A549 (cell line): ENCODE measurements around the gene MRPL23.

Experiments used
- CTCF ChIP-seq: fragments of >200 bp; sonication (Bioruptor Twin); formaldehyde crosslinking; IDR thresholded peaks from 3 replicates; pipeline ENCODE4 v1.5.1; 2016
- ESRRA ChIP-seq: fragments of 150-350 bp; IDR thresholded peaks from 2 replicates; pipeline ENCODE4 v1.6.1; 2014; ENCODE audit warnings: mild to moderate bottlenecking, low read length, borderline replicate concordance
- KDM1A ChIP-seq: fragments of 200-600 bp; sonication (generic); IDR thresholded peaks from 2 replicates; pipeline ENCODE4 v1.6.1; 2016; ENCODE audit warnings: low read depth, mild to moderate bottlenecking
- MYC ChIP-seq: IDR thresholded peaks from 2 replicates; pipeline ENCODE4 v1.6.1; 2012; ENCODE audit warnings: mild to moderate bottlenecking, inconsistent platforms, low read length, improper control_type of control experiment, borderline replicate concordance
- NR3C1 ChIP-seq: fragments of >200 bp; sonication (Bioruptor Twin); formaldehyde crosslinking; IDR thresholded peaks from 3 replicates; pipeline ENCODE4 v1.6.1; 2017
- PBX3 ChIP-seq: IDR thresholded peaks from 2 replicates; pipeline ENCODE4 v1.6.1; 2012
- POLR2A ChIP-seq: IDR thresholded peaks from 2 replicates; pipeline ENCODE4 v1.6.1; 2012; ENCODE audit warnings: mild to moderate bottlenecking, low read length

- TF ChIP-seq PBX3 (no peak), CTCF (no peak), NR3C1 (no peak), MYC (no peak), ESRRA (no peak), POLR2A (no peak), KDM1A (no peak)
These were observed 37.6 kb upstream of the MRPL23 start for GRCh38 chr11:1909524-1909923.
